A673 (cell line): ENCODE data around the gene NEUROD2. TPM values are rescaled to one million over a fixed set of nuclear protein-coding genes. Genes with fewer than 3 reads are reported as not detected.

ENCODE experiments used
- BruUV-seq: library from RNA; stranded (reverse); fragments of 400-500 nt; replicated peaks from 2 replicates; lab custom pipeline; 2021; lab: Mats Ljungman, UMichigan
- CTCF ChIA-PET: fragments of 300-600 bp; sonication (Branson Sonifier 250); formaldehyde crosslinking; loops from one replicate; lab custom pipeline; 2022; ENCODE audit warnings: antibody characterized with exemption; lab: Charles Lee
- POLR2A ChIA-PET: fragments of 300-600 bp; sonication (Branson Sonifier 250); formaldehyde crosslinking; loops from one replicate; lab custom pipeline; 2022; ENCODE audit warnings: antibody characterized with exemption; ENCODE audit not compliant: low non-redundant PET; lab: Charles Lee
- DNase-seq: peaks from one replicate; pipeline ENCODE4 v3.0.0-alpha.2; 2015; ENCODE audit warnings: low spot score
- H3K27ac ChIP-seq: fragments of 200-600 bp; sonication (generic); 2 replicates; pipeline ENCODE4 v1.5.1; 2016; ENCODE audit warnings: mixed run types, low read depth, mild to moderate bottlenecking, mixed read lengths, antibody characterized with exemption, low read length; ENCODE audit not compliant: poor library complexity, severe bottlenecking
- H3K27me3 ChIP-seq: fragments of 200-600 bp; sonication (generic); replicated peaks from 2 replicates; pipeline ENCODE4 v1.6.1; 2017; ENCODE audit warnings: mixed run types, low read depth, mild to moderate bottlenecking, mixed read lengths, antibody characterized with exemption, low read length; ENCODE audit not compliant: insufficient read depth, poor library complexity
- H3K36me3 ChIP-seq: fragments of 200-600 bp; sonication (generic); 2 replicates; pipeline ENCODE4 v1.6.1; 2016; ENCODE audit warnings: mixed run types, mild to moderate bottlenecking, mixed read lengths, antibody characterized with exemption, low read length; ENCODE audit not compliant: insufficient read depth, poor library complexity, severe bottlenecking
- H3K4me1 ChIP-seq: fragments of 200-600 bp; sonication (generic); 2 replicates; pipeline ENCODE4 v1.6.1; 2017; ENCODE audit warnings: mixed run types, mild to moderate bottlenecking, mixed read lengths, antibody characterized with exemption, low read length; ENCODE audit not compliant: insufficient read depth, poor library complexity, severe bottlenecking
- H3K4me3 ChIP-seq: fragments of 200-600 bp; sonication (generic); 2 replicates; pipeline ENCODE4 v1.5.1; 2016; ENCODE audit warnings: low read depth, mixed run types, mild to moderate bottlenecking, mixed read lengths, low read length; ENCODE audit not compliant: poor library complexity, severe bottlenecking
- H3K9me3 ChIP-seq: fragments of 200-600 bp; sonication (generic); 2 replicates; pipeline ENCODE4 v1.6.1; 2016; ENCODE audit warnings: mixed run types, low read depth, mild to moderate bottlenecking, mixed read lengths, antibody characterized with exemption, low read length; ENCODE audit not compliant: poor library complexity, severe bottlenecking
- CTCF ChIP-seq: fragments of 300-800, 200-600 bp; sonication (generic); conservative IDR thresholded peaks from 2 replicates; pipeline ENCODE4 v1.5.1; 2017; ENCODE audit warnings: low read depth, mild to moderate bottlenecking, antibody characterized with exemption, low read length, moderate library complexity, mixed read lengths
- EZH2 ChIP-seq: fragments of 200-600 bp; sonication (generic); IDR thresholded peaks from 2 replicates; pipeline ENCODE4 v1.6.1; 2017; ENCODE audit warnings: borderline replicate concordance, low read depth, mild to moderate bottlenecking, mixed read lengths, antibody characterized with exemption, low read length; ENCODE audit not compliant: poor library complexity, severe bottlenecking
- intact Hi-C: fragments of 100-400 bp; cut with micrococcal nuclease; formaldehyde crosslinking; loops from one replicate; pipeline ENCODE4 v1.10.0; 2022; ENCODE audit not compliant: unreplicated experiment
- total RNA-seq: library from RNA; stranded (reverse); gene quantifications from 2 replicates; pipeline ENCODE4 v1.2.3, GENCODE V29; 2021

NEUROD2 gene
- total RNA-seq, 1 experiment from 2014 or later: not detected

- POLR2A ChIA-PET: no interaction called here
- Histone ChIP-seq H3K4me1 (no peaks in the 10 kb centered on the region), H3K9me3 (no peaks in the 10 kb centered on the region), H3K4me3 (no peak overlapping the region), H3K27me3 (no peaks in the 10 kb centered on the region), H3K27ac (no peak overlapping the region), H3K36me3 (no peaks in the 10 kb centered on the region)
- DNase-seq: no peak
- TF ChIP-seq CTCF (no peak), EZH2 (no peak)
- intact Hi-C loops: no loop called here
- CTCF ChIA-PET: no interaction called here
- no TSS peak for BruUV-seq
Measured at GRCh38 chr17:39650121-39650579, 42.4 kb upstream of the NEUROD2 start.

DNA sequence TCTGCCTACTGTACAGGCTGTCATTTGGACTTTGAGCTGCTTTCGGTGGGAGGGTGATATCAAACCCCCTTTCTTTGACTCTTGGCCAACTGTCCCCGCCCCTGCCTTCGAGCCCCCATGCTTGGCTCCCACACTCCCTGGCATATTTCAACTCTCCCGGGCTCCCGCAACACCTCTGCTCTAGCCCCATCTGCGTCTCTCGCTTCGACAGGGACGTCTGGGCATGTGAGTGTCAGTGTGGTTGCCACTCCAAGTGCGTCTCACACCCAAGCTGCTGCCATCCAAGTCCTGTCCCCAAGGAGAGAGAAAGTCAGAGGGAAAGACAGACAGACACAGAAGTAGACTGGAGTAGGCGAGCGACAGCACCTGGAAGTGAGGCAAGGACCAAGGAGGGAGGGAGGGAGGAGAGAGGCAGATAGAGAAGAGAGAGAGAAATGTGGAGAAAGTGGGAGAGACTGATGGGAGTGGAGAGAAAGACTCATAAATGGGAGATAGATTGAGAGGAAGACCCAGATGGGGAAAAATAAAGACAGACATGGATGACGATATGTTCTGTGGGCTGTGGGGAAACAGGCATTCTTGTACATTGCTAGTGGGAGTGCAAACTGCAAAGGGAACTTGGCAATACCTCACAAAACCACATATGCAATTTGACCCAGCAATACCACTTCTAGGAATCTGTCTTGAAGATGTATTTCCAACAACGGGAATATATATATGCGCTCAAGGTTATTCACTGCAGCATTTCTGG lies 41.1 kb upstream of the NEUROD2 start:
- Histone ChIP-seq H3K27ac (no peak overlapping the region), H3K36me3 (no peaks in the 10 kb centered on the region), H3K27me3 (no peaks in the 10 kb centered on the region), H3K4me1 (no peaks in the 10 kb centered on the region), H3K9me3 (no peaks in the 10 kb centered on the region), H3K4me3 (no peak overlapping the region)
- ChIA-PET CTCF (no interaction called here), POLR2A (no interaction called here)
- no peak for DNase-seq
- TF ChIP-seq EZH2: no peak
- TF ChIP-seq CTCF: no peak
- intact Hi-C loops: no loop called here
- BruUV-seq: no TSS peak

DNA sequence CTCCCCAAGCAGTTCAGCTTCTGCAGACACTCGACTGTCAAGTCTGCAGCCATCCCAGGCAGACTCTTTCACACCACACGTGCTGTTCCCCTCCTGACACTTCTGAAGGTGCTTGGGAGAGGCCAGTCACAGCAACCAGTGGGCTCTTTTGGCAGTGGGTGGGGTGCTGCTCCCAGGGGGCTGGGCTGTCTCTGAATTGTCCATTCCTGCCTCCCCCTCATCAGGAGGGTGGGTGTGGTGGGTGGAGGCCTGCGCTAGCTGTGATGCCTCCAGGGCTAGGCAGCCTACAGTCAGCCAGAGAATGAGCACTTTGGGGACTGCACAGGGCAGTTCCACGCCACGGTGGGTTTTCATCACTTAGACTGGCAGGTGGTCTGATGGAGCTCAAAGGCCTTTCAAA lies 39.5 kb upstream of the NEUROD2 start:
- ChIA-PET CTCF (no interaction called here), POLR2A (no interaction called here)
- H3K27ac ChIP-seq: no peak overlapping the region
- no TSS peak for BruUV-seq
- H3K27me3 ChIP-seq: no peaks in the 10 kb centered on the region
- H3K4me3 ChIP-seq: no peak overlapping the region
- H3K36me3 ChIP-seq: no peaks in the 10 kb centered on the region
- intact Hi-C loops: no loop called here
- H3K4me1 ChIP-seq: no peaks in the 10 kb centered on the region
- H3K9me3 ChIP-seq: no peaks in the 10 kb centered on the region
- no peak for TF ChIP-seq EZH2
- no peak for TF ChIP-seq CTCF
- DNase-seq: no peak
